PC-3 (cell line): ENCODE results near the gene FBXL12. TPM values are rescaled to one million over a fixed set of nuclear protein-coding genes. Genes with fewer than 3 reads are reported as not detected.

Source experiments
- ATAC-seq: fragments of 200-7000 bp; cut with Tn5 transposase; 2 replicates; pipeline ENCODE4 v1.9.1; 2020; ENCODE audit warnings: mild to moderate bottlenecking, moderate library complexity
- BruUV-seq: library from RNA; stranded (reverse); fragments of 400-500 nt; replicated peaks from 2 replicates; lab custom pipeline; 2021; lab: Mats Ljungman, UMichigan
- CTCF ChIA-PET: fragments of 300-600 bp; sonication (Branson Sonifier 250); formaldehyde crosslinking; loops from one replicate; lab custom pipeline; 2022; ENCODE audit warnings: antibody characterized with exemption; lab: Charles Lee
- POLR2A ChIA-PET: fragments of 300-600 bp; sonication (Branson Sonifier 250); formaldehyde crosslinking; loops from one replicate; lab custom pipeline; 2022; ENCODE audit warnings: antibody characterized with exemption; ENCODE audit not compliant: unreplicated experiment; lab: Charles Lee
- DNase-seq: peaks from one replicate; pipeline ENCODE4 v3.0.0-alpha.2; 2015
- H2AFZ ChIP-seq: fragments of 300-600 bp; sonication (generic); 2 replicates; pipeline ENCODE4 v1.6.0; 2016; ENCODE audit warnings: antibody characterized with exemption, low read length
- H3F3A ChIP-seq: fragments of 300-600 bp; sonication (generic); one replicate; pipeline ENCODE4 v1.6.0; 2017; ENCODE audit warnings: antibody characterized with exemption, low read length, control low read depth, mild to moderate bottlenecking; ENCODE audit not compliant: unreplicated experiment
- H3K27ac ChIP-seq: fragments of 300-600 bp; sonication (generic); 2 replicates; pipeline ENCODE4 v1.5.1; 2016; ENCODE audit warnings: mild to moderate bottlenecking, low read length
- H3K27me3 ChIP-seq: fragments of 300-600 bp; sonication (generic); 2 replicates; pipeline ENCODE4 v1.6.1; 2016; ENCODE audit warnings: low read length, mixed read lengths
- H3K36me3 ChIP-seq: fragments of 300-600 bp; sonication (generic); 2 replicates; pipeline ENCODE4 v1.6.1; 2016; ENCODE audit warnings: low read depth, mixed run types, low read length, mixed read lengths
- H3K4me1 ChIP-seq: fragments of 300-600 bp; sonication (generic); 2 replicates; pipeline ENCODE4 v1.5.1; 2016; ENCODE audit warnings: low read length; ENCODE audit not compliant: insufficient read depth
- H3K4me2 ChIP-seq: fragments of 300-600 bp; sonication (generic); 2 replicates; pipeline ENCODE4 v1.6.0; 2016; ENCODE audit warnings: low read length
- H3K4me3 ChIP-seq: fragments of 300-600 bp; sonication (generic); 2 replicates; pipeline ENCODE4 v1.5.1; 2016; ENCODE audit warnings: mild to moderate bottlenecking, low read length, mixed read lengths
- H3K79me2 ChIP-seq: fragments of 300-600 bp; sonication (generic); 2 replicates; pipeline ENCODE4 v1.6.1; 2017; ENCODE audit warnings: low read length, mixed read lengths
- H3K9ac ChIP-seq: fragments of 300-600 bp; sonication (generic); 2 replicates; pipeline ENCODE4 v1.6.0; 2016; ENCODE audit warnings: mild to moderate bottlenecking, low read length
- H3K9me2 ChIP-seq: fragments of 300-600 bp; sonication (generic); replicated peaks from 2 replicates; pipeline ENCODE4 v1.6.1; 2016; ENCODE audit warnings: mixed run types, low read length, mixed read lengths
- H3K9me3 ChIP-seq: fragments of 300-600 bp; sonication (generic); 2 replicates; pipeline ENCODE4 v1.6.1; 2016; ENCODE audit warnings: low read length, mixed read lengths
- H4K20me1 ChIP-seq: fragments of 300-600 bp; sonication (generic); 2 replicates; pipeline ENCODE4 v1.6.1; 2016; ENCODE audit warnings: low read length, mixed read lengths
- EZH2 ChIP-seq: fragments of 300-600 bp; sonication (generic); IDR thresholded peaks from one replicate; pipeline ENCODE4 v1.6.1; 2017; ENCODE audit warnings: antibody characterized with exemption, mild to moderate bottlenecking, low read length; ENCODE audit not compliant: unreplicated experiment
- EZH2phosphoT487 ChIP-seq: fragments of 300-600 bp; sonication (generic); IDR thresholded peaks from 2 replicates; pipeline ENCODE4 v1.6.1; 2018; ENCODE audit warnings: mild to moderate bottlenecking, antibody characterized with exemption, low read length, borderline replicate concordance
- intact Hi-C: fragments of 100-400 bp; cut with micrococcal nuclease; formaldehyde crosslinking; loops from 2 replicates; pipeline ENCODE4 v1.9.0; 2023
- total RNA-seq: library from RNA; depleted of rRNA; stranded (reverse); fragments of >200 nt; gene quantifications from 2 replicates; pipeline ENCODE4 v1.2.3, GENCODE V29; 2014
- TF ChIP-seq, protein P1 (sequence below): fragments of 300-600 bp; sonication (generic); conservative IDR thresholded peaks from 2 replicates; pipeline ENCODE4 v1.5.1; 2017; ENCODE audit warnings: antibody characterized with exemption, low read depth, mild to moderate bottlenecking, low read length

FBXL12 gene
- total RNA-seq, 1 experiment from 2014 or later: 31.4 TPM

DNA sequence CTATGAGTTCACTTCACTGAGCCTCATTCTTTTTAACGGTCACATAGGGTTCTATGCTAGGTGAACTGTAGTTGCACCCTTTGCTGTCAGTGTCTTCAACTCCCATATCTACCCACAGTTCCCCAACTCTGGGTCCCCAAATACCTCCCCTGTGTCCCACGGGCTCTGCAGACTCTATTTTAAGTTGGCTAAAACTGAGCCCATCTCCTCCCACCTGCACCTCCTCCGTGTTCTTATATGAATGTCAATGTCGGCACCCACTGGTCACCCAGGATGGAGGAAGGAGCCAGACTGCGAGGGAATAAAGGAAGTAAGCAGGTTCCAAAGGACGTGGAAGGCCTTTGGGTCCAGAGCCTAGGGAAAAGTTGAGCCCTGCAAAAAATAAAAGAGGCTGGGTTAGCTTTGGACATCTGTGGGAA, 15.4 kb upstream of the FBXL12 start:
- no peak overlapping the region for H3K9ac ChIP-seq
- no peak for DNase-seq
- peak overlapping the region; percentile 99; the same call in 1 of the 2 replicates for H3K4me3 ChIP-seq
- peaks cover 40% of the 10 kb centered on the region for H3K79me2 ChIP-seq
- TF ChIP-seq EZH2phosphoT487 (no peak), EZH2 (no peak)
- TF ChIP-seq, protein P1, sequence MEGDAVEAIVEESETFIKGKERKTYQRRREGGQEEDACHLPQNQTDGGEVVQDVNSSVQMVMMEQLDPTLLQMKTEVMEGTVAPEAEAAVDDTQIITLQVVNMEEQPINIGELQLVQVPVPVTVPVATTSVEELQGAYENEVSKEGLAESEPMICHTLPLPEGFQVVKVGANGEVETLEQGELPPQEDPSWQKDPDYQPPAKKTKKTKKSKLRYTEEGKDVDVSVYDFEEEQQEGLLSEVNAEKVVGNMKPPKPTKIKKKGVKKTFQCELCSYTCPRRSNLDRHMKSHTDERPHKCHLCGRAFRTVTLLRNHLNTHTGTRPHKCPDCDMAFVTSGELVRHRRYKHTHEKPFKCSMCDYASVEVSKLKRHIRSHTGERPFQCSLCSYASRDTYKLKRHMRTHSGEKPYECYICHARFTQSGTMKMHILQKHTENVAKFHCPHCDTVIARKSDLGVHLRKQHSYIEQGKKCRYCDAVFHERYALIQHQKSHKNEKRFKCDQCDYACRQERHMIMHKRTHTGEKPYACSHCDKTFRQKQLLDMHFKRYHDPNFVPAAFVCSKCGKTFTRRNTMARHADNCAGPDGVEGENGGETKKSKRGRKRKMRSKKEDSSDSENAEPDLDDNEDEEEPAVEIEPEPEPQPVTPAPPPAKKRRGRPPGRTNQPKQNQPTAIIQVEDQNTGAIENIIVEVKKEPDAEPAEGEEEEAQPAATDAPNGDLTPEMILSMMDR: no peak
- no TSS peak for BruUV-seq
- H3K9me3 ChIP-seq: no peaks in the 10 kb centered on the region
- H3K36me3 ChIP-seq: peaks cover 16% of the 10 kb centered on the region; the same call in 1 of the 2 replicates
- no peaks in the 10 kb centered on the region for H3K9me2 ChIP-seq
- intact Hi-C loops: no loop called here
- CTCF ChIA-PET: no interaction called here
- peaks cover 7% of the 10 kb centered on the region for H3K4me1 ChIP-seq
- POLR2A ChIA-PET: no interaction called here
- H3K4me2 ChIP-seq: no peak overlapping the region
- peaks cover 6% of the 10 kb centered on the region for H3F3A ChIP-seq
- H3K27me3 ChIP-seq: no peaks in the 10 kb centered on the region
- no peak for ATAC-seq
- no peaks in the 10 kb centered on the region for H4K20me1 ChIP-seq
- H3K27ac ChIP-seq: no peak overlapping the region
- H2AFZ ChIP-seq: no peak overlapping the region

DNA sequence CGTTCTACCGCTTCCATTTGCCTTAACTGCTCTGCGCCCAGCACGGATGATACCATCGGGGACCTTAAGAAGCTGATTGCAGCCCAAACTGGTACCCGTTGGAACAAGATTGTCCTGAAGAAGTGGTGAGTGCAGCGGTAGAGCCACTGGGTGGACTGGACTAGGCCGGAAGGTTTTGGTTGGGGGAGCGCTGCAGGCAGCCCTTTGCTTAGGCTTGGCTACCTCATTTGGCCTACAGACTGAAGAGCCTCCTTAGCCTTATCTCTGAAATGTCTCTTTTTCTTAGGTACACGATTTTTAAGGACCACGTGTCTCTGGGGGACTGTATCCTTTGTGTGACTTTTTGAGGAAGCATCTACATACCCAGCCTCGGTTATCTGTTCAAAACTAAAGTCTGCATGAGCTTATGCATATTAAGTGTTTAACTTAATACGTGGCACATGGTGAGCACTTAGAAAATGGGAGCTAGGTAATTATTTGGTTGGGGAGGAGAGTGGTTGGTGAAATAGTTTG, 9.7 kb upstream of the FBXL12 start:
- ChIA-PET POLR2A (interaction anchor here (0.6 kb wide), 1 partner anchor 86 kb away, joined by 4 read pairs; no protein-coding TSS in a partner anchor), CTCF (no interaction called here)
- BruUV-seq: no TSS peak

More for the DNA sequence above, 9.7 kb upstream of the FBXL12 start:
- H3K9ac ChIP-seq: peak overlapping the region; percentile 88
- peak overlapping the region; percentile 79 for H3K4me3 ChIP-seq
- H3K4me2 ChIP-seq: peak overlapping the region; percentile 88
- ATAC-seq (no peak), DNase-seq (no peak)
- H4K20me1 ChIP-seq: peaks cover 8% of the 10 kb centered on the region; the same call in 1 of the 2 replicates
- H3K79me2 ChIP-seq: peaks cover 55% of the 10 kb centered on the region
- TF ChIP-seq EZH2 (no peak), EZH2phosphoT487 (no peak)
- TF ChIP-seq, protein P1: no peak
- no peaks in the 10 kb centered on the region for H3K27me3 ChIP-seq
- H2AFZ ChIP-seq: no peak overlapping the region
- no peaks in the 10 kb centered on the region for H3F3A ChIP-seq
- H3K27ac ChIP-seq: no peak overlapping the region
- H3K36me3 ChIP-seq: peaks cover 7% of the 10 kb centered on the region; the same call in 1 of the 2 replicates
- H3K9me2 ChIP-seq: no peaks in the 10 kb centered on the region
- peaks cover 12% of the 10 kb centered on the region for H3K4me1 ChIP-seq
- intact Hi-C loops: no loop called here
- no peaks in the 10 kb centered on the region for H3K9me3 ChIP-seq
